Lower lobe of right lung (tissue), 2 donors: ENCODE measurements around the gene ALDH16A1. TPM values are rescaled to one million over a fixed set of nuclear protein-coding genes. Genes with fewer than 3 reads are reported as not detected.

Experiments used
- ATAC-seq, 2 donors: fragments of 200-7000 bp; cut with Tn5 transposase; one replicate each; pipeline ENCODE4 v1.9.1; 2020 to 2022; ENCODE audit warnings: mild to moderate bottlenecking in 2 of 2, moderate library complexity in 2 of 2
- DNase-seq: peaks from one replicate; pipeline ENCODE4 v3.0.0-alpha.2; 2020
- H3K27ac ChIP-seq: fragments of 200-600 bp; one replicate; pipeline ENCODE4 v1.8.0; 2022
- H3K27me3 ChIP-seq: fragments of 200-600 bp; one replicate; pipeline ENCODE4 v1.8.0; 2022; ENCODE audit warnings: low read depth
- H3K36me3 ChIP-seq: fragments of 200-600 bp; one replicate; pipeline ENCODE4 v1.8.0; 2022; ENCODE audit warnings: mild to moderate bottlenecking
- H3K4me1 ChIP-seq: fragments of 200-600 bp; one replicate; pipeline ENCODE4 v1.8.0; 2022
- H3K4me3 ChIP-seq: fragments of 200-600 bp; one replicate; pipeline ENCODE4 v1.8.0; 2022; ENCODE audit warnings: mild to moderate bottlenecking
- H3K9me3 ChIP-seq: fragments of 200-600 bp; one replicate; pipeline ENCODE4 v1.8.0; 2022
- intact Hi-C: fragments of 100-400 bp; cut with DNase I; formaldehyde crosslinking; loops from one replicate; pipeline ENCODE4 v1.11.0; 2022
- total RNA-seq: library from RNA; stranded (reverse); fragmentation: NEBNext Ultra II Directional; extraction: Animal tissue kit (Norgen Biotek cat#: 25700); gene quantifications from one replicate; pipeline ENCODE4 v1.2.1, GENCODE V29; 2021
- TF ChIP-seq, protein P1 (sequence below): fragments of 200-600 bp; IDR thresholded peaks from one replicate; pipeline ENCODE4 v1.8.0; 2022; ENCODE audit warnings: antibody characterized with exemption, mild to moderate bottlenecking
- donor health status: DM: no; HTN: yes; CAD: no; lungs with severe emphysema.

The ALDH16A1 gene
- total RNA-seq, 1 donor from 2014 or later, result 33.7 TPM

DNA sequence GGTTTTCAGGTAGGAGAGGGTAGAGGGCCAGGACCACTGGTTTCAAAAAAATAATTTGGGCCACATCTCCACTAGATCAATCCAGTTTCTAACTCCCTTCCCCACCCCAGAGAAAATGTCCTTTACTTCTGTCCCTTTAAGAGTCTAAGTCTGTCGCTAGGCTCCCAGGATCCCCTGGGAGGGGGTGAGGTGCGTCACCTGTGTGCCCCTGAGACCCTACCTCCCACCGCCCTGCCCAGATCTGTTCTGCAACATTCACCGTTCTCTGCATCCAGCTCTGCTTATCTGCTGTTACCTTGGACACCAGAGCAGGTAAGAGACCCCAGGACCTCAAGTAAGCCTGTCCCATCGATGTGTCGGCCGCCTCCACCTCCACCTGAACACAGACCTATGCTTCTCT lies 27.8 kb upstream of the ALDH16A1 start, which contains the start of gene GFY:
GFY (plus strand) TSS at position 211 of the 400 bp plus-strand sequence. CDS start 1,043 bp downstream, outside the sequence.
- ATAC-seq (no peak), DNase-seq (no peak)
- Histone ChIP-seq H3K4me1 (peaks cover 38% of the 10 kb centered on the region), H3K4me3 (no peak within 1 kb of the TSS), H3K9me3 (no peaks in the 10 kb centered on the region), H3K36me3 (no peaks in the 10 kb centered on the region), H3K27ac (no peak within 1 kb of the TSS), H3K27me3 (peaks cover 97% of the 10 kb centered on the region)
- intact Hi-C loops, result no loop called here
- TF ChIP-seq, protein P1, sequence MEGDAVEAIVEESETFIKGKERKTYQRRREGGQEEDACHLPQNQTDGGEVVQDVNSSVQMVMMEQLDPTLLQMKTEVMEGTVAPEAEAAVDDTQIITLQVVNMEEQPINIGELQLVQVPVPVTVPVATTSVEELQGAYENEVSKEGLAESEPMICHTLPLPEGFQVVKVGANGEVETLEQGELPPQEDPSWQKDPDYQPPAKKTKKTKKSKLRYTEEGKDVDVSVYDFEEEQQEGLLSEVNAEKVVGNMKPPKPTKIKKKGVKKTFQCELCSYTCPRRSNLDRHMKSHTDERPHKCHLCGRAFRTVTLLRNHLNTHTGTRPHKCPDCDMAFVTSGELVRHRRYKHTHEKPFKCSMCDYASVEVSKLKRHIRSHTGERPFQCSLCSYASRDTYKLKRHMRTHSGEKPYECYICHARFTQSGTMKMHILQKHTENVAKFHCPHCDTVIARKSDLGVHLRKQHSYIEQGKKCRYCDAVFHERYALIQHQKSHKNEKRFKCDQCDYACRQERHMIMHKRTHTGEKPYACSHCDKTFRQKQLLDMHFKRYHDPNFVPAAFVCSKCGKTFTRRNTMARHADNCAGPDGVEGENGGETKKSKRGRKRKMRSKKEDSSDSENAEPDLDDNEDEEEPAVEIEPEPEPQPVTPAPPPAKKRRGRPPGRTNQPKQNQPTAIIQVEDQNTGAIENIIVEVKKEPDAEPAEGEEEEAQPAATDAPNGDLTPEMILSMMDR, result no peak

DNA sequence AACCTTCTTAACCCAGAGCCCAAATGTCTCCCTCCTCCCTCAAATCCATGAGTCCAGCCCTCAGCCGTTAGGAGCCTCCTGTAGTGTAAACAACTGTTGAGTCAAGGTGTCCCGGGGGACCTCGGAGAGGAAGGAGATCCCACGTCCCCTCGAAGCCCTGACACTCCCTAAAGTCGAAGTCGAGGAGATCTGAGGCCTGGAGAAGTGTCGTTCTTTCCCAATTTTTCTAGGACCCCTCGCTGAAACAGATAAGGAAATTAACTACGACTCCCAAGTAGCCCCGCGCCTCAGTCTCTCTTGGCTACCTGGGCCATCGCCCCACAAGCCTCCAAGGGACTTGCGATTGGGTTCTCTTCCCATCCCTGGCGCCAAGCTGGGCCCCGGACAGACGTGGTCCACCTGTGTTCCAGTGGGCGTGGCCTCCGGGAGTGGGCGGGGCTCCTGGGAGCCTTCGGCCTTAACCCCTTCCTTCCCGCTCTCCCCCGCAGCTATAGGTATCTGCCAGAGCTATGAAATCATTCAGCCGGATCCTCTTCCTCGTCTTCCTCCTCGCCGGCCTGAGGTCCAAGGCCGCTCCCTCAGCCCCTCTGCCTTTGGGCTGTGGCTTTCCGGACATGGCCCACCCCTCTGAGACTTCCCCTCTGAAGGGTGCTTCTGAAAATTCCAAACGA lies 27.0 kb upstream of the ALDH16A1 start:
- no peak overlapping the region for H3K4me3 ChIP-seq
- no peak for DNase-seq
- H3K36me3 ChIP-seq, result no peaks in the 10 kb centered on the region
- TF ChIP-seq, protein P1, result no peak
- H3K9me3 ChIP-seq, result no peaks in the 10 kb centered on the region
- intact Hi-C loops, result no loop called here
- peaks cover 97% of the 10 kb centered on the region for H3K27me3 ChIP-seq
- no peak for ATAC-seq
- H3K27ac ChIP-seq, result no peak overlapping the region
- peaks cover 34% of the 10 kb centered on the region for H3K4me1 ChIP-seq

DNA sequence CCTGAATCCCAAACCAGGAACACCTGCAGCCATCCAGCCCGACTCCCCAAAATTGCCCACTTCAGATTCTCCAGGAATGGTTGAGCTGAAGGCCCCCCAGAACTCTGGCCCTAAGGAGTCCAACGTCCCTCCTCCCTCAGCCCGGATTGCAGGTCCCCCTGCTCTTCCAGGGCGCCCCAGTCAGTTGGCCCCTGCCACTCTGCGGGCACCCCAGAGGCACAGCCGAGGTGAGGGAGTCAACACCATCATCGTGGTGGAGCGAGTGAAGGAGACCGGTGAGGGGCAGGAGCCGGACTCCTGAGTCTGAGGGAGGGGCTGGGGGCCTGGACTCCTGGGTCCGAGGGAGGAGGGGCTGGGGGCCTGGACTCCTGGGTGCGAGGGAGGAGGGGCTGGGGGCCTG lies 25.7 kb upstream of the ALDH16A1 start:
- ATAC-seq (no peak), DNase-seq (no peak)
- intact Hi-C loops, result no loop called here
- no peaks in the 10 kb centered on the region for H3K36me3 ChIP-seq
- peaks cover 97% of the 10 kb centered on the region for H3K27me3 ChIP-seq
- no peaks in the 10 kb centered on the region for H3K9me3 ChIP-seq
- no peak overlapping the region for H3K4me3 ChIP-seq
- TF ChIP-seq, protein P1, result no peak
- H3K4me1 ChIP-seq, result peaks cover 23% of the 10 kb centered on the region
- H3K27ac ChIP-seq, result no peak overlapping the region

DNA sequence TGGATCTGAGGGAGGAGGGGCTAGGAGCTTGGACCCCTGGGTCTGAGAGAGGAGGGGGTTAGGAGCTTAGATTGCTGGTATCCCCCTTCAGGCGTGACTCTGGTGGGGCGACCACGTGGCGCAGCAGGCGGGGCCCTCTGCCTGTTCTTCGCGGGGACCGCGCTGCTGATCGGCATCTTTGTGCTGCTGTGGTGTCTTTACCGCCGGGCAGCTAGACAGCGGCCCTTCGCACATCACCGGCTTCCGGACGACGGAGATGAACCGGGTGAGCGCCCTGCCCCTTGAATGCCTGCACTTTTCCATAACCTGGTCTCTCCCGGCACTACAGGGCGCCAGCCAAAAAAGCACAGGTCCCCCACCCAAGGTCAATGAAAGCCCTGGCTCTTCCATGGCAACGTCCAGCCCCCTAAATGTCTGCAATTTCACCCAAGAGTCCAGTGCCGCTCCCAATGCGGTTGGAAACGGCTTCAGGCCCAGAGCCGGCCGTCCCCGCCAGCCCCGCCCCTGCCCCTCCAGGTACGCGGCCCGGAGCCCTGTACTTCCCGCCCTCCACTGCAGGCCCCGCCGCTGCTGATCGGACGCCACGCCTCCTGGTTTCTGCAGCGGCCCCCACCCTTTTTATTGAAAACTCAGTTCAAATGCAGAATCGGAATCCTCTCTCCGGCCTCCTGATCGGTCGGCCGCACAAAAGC lies 25.0 kb upstream of the ALDH16A1 start:
- H3K36me3 ChIP-seq, result no peaks in the 10 kb centered on the region
- peak; percentile 51 to 69 for ATAC-seq
- DNase-seq, result no peak
- intact Hi-C loops, result no loop called here
- TF ChIP-seq, protein P1, result no peak
- no peak overlapping the region for H3K27ac ChIP-seq
- no peak overlapping the region for H3K4me3 ChIP-seq
- no peaks in the 10 kb centered on the region for H3K9me3 ChIP-seq
- H3K27me3 ChIP-seq, result peaks cover 97% of the 10 kb centered on the region
- H3K4me1 ChIP-seq, result peaks cover 16% of the 10 kb centered on the region

DNA sequence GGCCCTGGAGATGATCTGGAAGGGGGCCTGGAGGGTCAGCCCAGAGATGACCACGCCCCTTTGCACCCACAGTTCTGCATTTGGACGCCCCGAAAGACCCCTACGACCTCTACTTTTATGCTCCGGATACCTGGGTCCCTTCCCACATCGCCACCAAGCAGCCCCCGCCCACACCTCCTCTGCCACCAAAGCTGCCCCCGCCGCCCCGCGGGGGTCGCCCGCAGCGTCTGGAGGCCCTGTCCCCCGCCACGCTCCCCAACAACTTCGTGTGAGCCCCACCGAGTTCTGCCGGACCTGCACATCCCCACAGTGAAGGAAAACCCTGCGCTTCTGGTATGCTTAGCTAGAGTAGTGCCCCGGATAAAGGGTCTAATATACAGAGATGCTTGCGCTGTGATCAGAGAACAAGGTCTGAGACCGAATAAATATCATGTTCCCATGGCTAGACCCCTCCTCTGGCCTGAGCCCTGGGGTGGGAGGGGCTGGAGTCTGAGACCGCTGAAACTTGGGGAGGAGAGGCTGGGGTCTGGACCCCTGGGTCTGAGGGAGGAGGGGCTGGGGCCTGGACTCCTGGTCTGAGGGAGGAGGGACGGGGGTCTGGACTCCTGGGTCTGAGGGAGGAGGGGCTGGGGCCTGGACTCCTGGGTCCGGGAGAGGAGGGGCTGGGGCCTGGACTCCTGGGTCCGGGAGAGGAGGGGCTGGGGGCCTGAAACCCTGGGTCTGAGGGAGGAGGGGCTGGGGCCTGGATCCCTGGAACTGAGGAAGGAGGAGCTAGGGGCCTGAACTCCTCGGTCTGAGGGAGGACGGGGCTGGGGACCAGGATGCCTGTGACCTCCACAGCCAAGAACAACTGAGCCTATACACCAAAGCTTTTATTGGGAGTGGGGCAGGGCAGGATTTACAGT lies 24.2 kb upstream of the ALDH16A1 start:
- no peak for ATAC-seq
- H3K27ac ChIP-seq, result no peak overlapping the region
- TF ChIP-seq, protein P1, result no peak
- intact Hi-C loops, result no loop called here
- no peaks in the 10 kb centered on the region for H3K36me3 ChIP-seq
- DNase-seq, result no peak
- H3K9me3 ChIP-seq, result no peaks in the 10 kb centered on the region
- H3K4me3 ChIP-seq, result no peak overlapping the region
- peaks cover 11% of the 10 kb centered on the region for H3K4me1 ChIP-seq
- peaks cover 97% of the 10 kb centered on the region for H3K27me3 ChIP-seq
